ENCODE results near the gene TANK.
A peak's percentile ranks its signal among the peaks of the same experiment; 100 is the strongest.
"Not testable (repeated sequence)": the region's sequence is repeated elsewhere in the genome, so short reads cannot be mapped to it uniquely, and the experiment has no call there.

Gene TANK

GRCh38 chr2:161233858-161234431 lies 73.7 kb downstream of the TANK start:
- DNase-seq: no peak

- no peak for DNase-seq
Observed at GRCh38 chr2:161234627-161235026, 74.4 kb downstream of the TANK start.

GRCh38 chr2:161237392-161238264 lies 77.4 kb downstream of the TANK start:
- DNase-seq: peak; percentile 23

DNA sequence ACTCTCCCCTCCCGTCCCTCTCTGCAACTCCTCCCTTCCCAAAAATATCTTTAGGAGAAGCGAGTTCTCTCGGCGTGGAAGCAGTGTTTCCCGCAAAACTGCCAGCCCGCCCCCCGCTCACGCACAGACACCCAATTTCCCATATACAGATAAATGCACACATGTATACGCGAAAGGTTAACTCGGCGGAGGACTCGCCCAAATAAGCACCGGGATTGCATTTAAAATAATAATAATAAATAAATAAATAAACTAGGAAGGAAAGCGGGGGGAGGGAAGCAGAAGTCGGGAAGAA lies 78.0 kb downstream of the TANK start:
- no peak for DNase-seq

DNA sequence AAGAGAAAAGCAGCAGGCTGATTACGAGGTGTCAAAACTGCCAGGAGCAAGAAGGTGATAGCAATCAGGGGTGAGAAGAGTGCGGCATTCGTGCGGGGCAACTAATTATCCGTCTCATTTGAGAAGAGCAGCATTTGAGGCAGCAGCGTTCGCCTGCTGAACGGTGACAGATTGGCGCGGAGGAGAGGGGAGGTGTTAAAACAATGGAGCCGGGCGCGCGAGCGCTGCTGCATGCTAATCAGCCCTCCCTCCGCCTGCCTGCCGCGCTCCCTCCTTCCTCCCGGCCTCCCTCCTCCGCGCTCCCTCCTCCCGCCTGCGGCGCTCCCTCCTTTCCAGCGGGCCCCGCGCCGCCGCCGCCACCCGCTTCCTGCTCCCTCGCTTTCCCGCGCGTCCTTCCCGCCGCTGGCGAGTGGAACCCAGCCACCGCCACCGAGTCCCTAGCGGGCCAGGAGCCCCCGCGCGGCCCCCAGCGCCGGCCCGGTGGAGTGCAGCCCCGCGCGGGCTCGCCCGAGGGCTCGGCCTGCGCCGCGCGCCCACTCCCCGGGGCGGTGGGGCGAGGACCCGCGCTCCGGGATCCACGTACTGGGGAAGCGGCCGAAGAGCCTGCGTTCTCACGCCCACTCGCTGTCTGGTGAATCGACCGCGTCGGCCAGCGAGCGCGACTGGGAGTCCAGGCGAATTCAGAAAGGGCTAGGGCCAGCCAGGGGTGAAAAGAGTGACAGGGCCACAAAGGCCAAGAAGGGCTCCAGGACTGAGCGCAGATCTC lies 78.5 kb downstream of the TANK start:
- peak; percentile 41 for DNase-seq

DNA sequence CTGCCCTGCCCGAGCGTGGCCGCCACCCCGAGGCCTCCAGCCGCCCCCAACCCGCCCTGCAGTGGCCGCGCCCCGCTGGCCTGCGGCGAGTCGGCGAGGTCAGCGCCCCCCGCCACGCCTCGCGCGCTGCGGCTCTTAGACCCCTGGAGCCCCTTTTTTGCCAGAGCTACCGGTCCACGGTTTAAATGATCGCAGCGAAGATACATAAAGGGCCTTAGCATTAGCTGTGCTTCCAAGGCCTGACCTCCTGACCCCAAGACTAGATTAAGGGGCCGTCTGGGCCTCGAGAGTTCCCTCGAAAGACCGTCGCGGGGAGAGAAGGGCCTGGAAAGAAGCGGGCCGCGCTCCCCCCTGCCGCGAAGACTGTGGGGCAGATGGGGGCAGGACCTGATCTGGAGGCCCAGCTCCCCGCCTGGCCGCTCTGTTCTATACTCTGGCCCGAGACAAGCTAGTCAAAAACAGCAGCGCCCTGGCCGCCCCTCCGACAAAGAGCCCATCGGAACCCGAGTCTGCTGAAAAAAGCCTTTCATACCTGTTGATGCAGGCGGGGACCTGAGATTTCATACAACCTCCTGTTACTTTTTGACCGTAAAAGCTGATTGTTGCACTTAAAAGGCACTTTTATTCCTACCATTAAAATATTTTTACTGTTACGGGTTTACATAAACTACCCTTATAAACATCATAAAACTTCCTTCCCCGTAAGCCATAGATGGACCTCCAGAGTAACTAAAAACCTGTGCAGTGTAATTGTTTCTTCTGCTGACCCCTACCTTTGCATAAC lies 79.3 kb downstream of the TANK start:
- DNase-seq: no peak

DNA sequence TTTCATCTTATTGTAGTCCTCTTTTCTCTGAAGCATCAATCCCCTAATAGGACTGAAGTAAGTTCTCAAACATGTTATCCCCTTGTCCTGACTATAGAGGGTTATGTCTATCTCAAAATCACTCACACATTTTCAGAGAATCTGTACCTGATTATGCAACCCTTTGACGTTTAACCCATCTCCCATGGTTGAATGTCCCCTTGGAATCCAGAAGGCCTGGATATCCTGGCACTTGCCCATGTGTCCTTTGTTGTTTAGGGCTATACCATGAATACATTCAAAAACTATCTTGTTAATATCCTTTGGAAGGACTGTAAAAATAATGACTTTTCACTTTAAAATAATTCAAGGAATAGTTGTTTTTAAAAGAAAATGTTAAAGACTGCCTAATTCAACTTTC lies 81.7 kb downstream of the TANK start:
- no peak for DNase-seq

DNA sequence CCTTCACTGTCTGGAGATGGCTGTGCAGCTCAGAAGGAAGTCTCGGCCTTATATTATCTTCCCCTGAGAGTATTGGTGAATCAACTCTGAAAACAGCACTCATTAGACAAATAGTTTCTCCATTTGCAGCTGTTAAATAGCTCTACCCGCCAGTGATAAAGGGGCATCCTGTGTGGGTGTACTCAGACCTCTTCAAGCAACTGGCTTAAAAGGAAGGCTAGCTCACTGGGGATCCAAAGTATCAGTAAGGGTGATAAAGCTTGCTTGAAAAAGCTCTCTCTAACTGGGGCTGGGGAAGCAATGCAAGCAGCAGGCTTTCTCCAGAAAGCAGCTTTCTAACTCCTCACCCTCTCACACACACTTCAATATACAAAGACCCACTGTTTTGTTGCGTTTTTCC lies 83.1 kb downstream of the TANK start:
- no peak for DNase-seq

DNA sequence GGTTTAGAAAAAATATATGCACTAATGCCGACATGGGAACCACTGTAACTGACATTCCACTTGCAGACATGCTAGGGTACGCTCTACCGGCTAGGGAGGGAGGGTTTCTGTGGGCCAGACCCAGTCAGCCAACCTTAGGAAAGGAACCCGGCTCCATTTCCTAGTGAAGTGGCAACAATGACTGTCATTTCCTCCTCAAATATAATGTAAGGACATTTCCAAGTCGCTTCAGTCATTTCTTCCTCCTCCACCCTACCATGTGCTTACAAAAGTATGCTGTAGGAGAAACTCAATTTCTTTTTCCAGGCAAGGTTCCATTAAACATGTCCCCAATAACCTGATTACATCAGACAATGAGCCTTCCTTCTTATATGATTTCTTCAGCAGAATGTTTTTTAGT lies 83.7 kb downstream of the TANK start:
- DNase-seq: no peak

DNA sequence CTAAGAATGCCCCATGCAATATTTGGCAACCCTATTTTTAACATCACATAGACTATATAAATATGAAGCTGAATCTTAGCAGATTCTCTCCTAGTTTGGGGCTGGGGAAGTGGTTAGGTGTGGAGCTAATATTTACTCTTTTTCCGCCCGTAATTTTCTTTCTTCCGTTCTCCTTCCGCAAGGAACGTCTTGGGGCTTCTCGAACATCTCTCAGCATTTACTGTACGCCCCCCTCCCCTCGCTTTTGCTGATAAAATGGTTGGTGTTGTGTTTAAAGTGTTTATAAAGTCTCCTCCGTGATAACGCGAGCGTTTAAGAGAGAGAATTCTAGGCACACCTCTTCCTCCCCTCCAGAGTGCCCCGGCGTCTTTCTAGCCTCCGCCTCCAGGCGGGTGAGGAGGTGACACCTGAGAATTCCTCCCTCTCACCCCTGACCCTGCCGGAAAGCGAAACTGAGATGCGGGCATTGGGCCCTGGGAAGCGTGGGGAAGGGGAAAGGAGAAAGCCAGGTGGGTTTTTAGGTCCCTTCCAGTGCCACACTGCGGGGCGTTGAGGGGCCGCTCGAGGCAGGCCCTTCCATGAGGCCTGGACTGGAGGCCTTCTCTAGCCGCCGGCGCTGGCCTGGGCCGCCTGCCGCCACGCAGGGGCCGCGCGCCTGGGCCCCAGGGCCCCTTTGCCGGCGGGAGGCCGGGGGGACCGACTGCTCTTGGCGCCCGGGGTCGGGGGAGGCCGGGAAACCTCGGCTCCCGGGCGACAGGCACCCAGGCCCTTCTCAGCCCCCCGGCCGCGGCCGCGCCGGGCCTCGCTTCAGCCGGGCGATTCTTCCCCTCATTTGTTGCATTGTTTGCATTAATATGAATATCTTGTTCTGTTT lies 84.4 kb downstream of the TANK start:
- not testable (repeated sequence) for DNase-seq

DNA sequence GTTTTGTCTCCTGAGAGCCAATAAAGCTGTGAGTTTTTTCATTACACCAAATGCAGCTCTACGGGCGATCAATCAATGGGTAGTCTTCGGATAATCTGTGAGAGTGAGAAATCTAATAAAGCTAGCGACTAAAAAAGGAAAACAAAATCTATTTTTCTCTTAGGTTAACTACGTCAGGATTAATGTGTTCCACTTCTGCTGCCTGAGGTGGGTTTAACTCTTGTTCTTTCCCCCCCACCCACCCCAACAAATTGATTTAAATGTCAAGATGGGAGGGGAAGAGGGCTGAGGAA lies 85.0 kb downstream of the TANK start:
- DNase-seq: no peak

GRCh38 chr2:161245671-161246070 lies 85.4 kb downstream of the TANK start:
- DNase-seq: no peak

DNA sequence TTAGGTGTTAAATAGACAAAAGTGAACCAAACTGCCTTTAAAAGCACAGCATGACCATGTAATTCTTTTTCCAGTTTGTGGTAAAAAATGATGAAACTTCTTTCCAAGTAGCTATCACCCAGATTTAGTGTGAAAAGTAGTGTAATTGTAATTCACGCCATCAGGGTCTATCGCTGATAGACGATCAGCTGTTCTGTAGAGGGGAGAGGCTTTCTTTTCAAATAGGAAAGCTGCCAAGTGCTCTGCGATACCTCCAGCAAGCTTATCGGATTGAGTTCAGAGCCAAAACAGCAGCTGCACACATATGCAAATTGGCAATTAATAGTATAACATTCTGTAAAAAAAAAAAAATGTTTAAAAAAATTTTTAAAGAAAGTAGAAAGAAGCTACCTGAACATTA lies 86.1 kb downstream of the TANK start:
- DNase-seq: no peak

DNA sequence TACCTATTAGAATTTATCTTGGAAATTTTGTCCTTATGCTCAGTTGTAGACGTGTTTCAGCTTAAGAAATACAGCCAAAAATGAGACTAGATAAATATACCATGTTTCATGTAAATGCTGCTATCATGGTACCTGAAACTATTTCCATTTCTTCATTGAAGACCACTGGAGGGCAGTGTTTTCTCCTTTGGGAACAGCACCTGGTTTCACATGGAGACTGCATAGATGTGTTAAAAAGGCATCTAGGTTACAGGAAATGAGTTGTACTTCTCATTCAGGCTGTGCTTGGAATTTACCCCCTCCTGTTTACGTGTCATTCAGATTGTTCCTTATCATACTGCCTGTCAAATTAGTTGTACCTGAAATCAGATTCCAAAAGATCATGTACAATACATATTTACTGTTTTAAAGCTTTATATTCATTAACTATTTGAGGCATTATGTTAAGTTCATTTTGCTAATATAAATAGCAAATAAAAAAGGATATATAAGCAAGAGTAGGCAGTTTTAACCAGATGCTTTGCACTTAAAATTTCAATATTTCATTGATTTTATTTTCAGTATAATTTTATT lies 90.7 kb downstream of the TANK start:
- DNase-seq: no peak

- DNase-seq: no peak
Observed at GRCh38 chr2:161257123-161257952, 97.1 kb downstream of the TANK start.

DNA sequence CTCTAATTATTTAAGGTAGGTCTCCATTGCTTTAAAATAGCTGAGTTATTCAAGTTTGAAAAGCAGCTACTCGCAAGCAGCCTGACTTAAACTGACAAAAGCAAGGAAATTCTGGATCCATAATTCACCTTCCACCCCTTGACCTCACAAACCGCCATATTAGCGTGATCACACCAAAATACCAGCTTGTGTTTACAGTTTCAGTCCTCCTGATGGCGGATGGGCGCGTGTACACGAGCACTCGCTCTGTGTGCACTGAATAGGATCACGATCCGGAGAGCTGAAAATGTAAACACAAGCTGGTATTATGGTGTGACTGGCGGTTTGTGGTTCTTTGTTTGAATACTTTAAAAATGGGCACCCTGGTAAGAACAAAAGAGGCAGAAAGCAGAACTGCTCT lies 105.6 kb downstream of the TANK start:
- DNase-seq: no peak

- no peak for DNase-seq
Observed at GRCh38 chr2:161269111-161269510, 108.9 kb downstream of the TANK start.

DNA sequence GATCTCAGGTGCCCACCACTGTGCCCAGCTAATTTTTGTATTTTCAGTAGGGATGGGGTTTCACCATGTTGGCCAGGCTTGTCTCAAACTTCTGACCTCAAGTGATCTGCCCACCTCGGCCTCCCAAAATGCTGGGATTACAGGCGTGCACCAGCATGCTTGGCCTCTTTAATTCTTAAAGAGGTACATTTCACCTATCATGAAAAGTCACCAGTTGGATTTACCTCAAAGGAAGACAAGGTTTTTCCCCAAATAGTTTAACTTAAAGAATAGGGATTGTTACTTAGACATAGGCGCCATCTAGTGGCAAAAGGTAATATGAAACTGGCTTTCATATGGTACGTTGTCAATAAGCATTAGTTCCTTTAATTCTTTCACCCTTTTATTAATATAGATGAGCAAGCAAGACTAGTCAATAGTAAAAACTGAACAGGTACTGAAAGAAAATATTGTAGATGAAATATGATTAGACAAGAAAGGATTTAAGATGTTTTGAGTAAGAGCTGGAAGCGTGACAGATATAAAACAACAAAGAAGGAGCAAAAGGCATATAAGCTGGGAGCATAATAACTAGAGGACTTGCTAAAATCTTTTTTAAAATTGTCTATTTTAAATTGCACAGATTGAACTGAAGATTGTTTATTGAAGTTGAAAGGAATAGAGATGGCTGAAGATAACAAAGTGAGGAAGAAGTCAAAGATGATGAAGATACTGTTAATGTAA lies 113.0 kb downstream of the TANK start:
- DNase-seq: peak; percentile 86

GRCh38 chr2:161278564-161279229 lies 118.5 kb downstream of the TANK start:
- peak; percentile 5 for DNase-seq
